ENCODE results near the gene PTRHD1. TPM values are rescaled to one million over a fixed set of nuclear protein-coding genes. Genes with fewer than 3 reads are reported as not detected.

Gene PTRHD1
- polyA plus RNA-seq, 1 donor from 2014 or later: 33.6 TPM

- Histone ChIP-seq H3K4me2 (ENCODE audit: low read length) (no peak overlapping the region), H3K4me3 (ENCODE audit: low read length) (no peak overlapping the region), H3K27ac (ENCODE audit: low read length) (no peak overlapping the region), H3K9me2 (ENCODE audit: insufficient read depth, low read length) (no peaks in the 10 kb centered on the region), H3K36me3 (ENCODE audit: insufficient read depth, low read length) (peaks cover 6% of the 10 kb centered on the region), H3F3A (ENCODE audit: insufficient read depth, low read length, poor library complexity, severe bottlenecking) (no peaks in the 10 kb centered on the region), H3K9ac (ENCODE audit: low read length) (no peak overlapping the region), H4K20me1 (ENCODE audit: insufficient read depth) (no peaks in the 10 kb centered on the region), H3K79me2 (replicated peaks; ENCODE audit: insufficient read depth, low read length) (no peaks in the 10 kb centered on the region), H2AFZ (ENCODE audit: low read depth, low read length) (no peak overlapping the region), H3K27me3 (ENCODE audit: insufficient read depth, low read depth, low read length) (no peaks in the 10 kb centered on the region), H3K9me3 (ENCODE audit: low read length) (no peaks in the 10 kb centered on the region)
- TF ChIP-seq MXI1 (conservative IDR thresholded peaks at IDR 0.05; ENCODE audit: poor library complexity, severe bottlenecking) (no peak), TAF1 (IDR thresholded peaks at IDR 0.05; ENCODE audit: low read depth) (no peak)
Observed at GRCh38 chr2:24821433-24821891, 28.3 kb upstream of the PTRHD1 start.

GRCh38 chr2:24820598-24821432, 27.6 kb upstream of the PTRHD1 start:
- Histone ChIP-seq H3K9me2 (ENCODE audit: insufficient read depth, low read length) (no peaks in the 10 kb centered on the region), H4K20me1 (ENCODE audit: insufficient read depth) (no peaks in the 10 kb centered on the region), H3K4me3 (ENCODE audit: low read length) (no peak overlapping the region), H3K27ac (ENCODE audit: low read length) (no peak overlapping the region), H3K9me3 (ENCODE audit: low read length) (no peaks in the 10 kb centered on the region), H3K4me2 (ENCODE audit: low read length) (no peak overlapping the region), H3K36me3 (ENCODE audit: insufficient read depth, low read length) (peaks cover 10% of the 10 kb centered on the region), H3K9ac (ENCODE audit: low read length) (no peak overlapping the region), H3K27me3 (ENCODE audit: insufficient read depth, low read depth, low read length) (no peaks in the 10 kb centered on the region), H3F3A (ENCODE audit: insufficient read depth, low read length, poor library complexity, severe bottlenecking) (no peaks in the 10 kb centered on the region), H3K79me2 (replicated peaks; ENCODE audit: insufficient read depth, low read length) (no peaks in the 10 kb centered on the region), H2AFZ (ENCODE audit: low read depth, low read length) (no peak overlapping the region)
- no peak for TF ChIP-seq EP300 (conservative IDR thresholded peaks at IDR 0.05; ENCODE audit: poor library complexity, severe bottlenecking)
- no peak for TF ChIP-seq POLR2AphosphoS5 (IDR thresholded peaks at IDR 0.05)
- TF ChIP-seq EZH2 (IDR thresholded peaks at IDR 0.05; ENCODE audit: borderline replicate concordance, insufficient read depth, low read length, poor library complexity, severe bottlenecking): no peak
- TF ChIP-seq SMC3 (conservative IDR thresholded peaks at IDR 0.05; ENCODE audit: poor library complexity): no peak
- no peak for TF ChIP-seq RAD21 (conservative IDR thresholded peaks at IDR 0.05)
- no peak for TF ChIP-seq MXI1 (conservative IDR thresholded peaks at IDR 0.05; ENCODE audit: poor library complexity, severe bottlenecking)
- no peak for TF ChIP-seq TAF1 (IDR thresholded peaks at IDR 0.05; ENCODE audit: low read depth)
- no peak for TF ChIP-seq REST (IDR thresholded peaks at IDR 0.05; ENCODE audit: borderline replicate concordance)
- TF ChIP-seq CTCF (IDR thresholded peaks at IDR 0.05; ENCODE audit: poor library complexity, severe bottlenecking): no peak

Data from neural cell (in vitro differentiated cells).